HEK293T (cell line): ENCODE measurements around the gene CADPS2.

Source experiments
- CTCF ChIA-PET: fragments of 350-600 bp; formaldehyde crosslinking; extraction: SDS; loops from one replicate; lab custom pipeline; 2021; ENCODE audit warnings: antibody characterized with exemption, inconsistent platforms; lab: Yijun Ruan, JAX
- POLR2A ChIA-PET: fragments of 350-600 bp; formaldehyde crosslinking; extraction: SDS; loops from one replicate; lab custom pipeline; 2020; ENCODE audit warnings: antibody characterized with exemption, inconsistent platforms; lab: Yijun Ruan, JAX
- DNase-seq: peaks from one replicate; pipeline ENCODE4 v3.0.0; 2012; ENCODE audit warnings: mixed read lengths; ENCODE audit errors: extremely low spot score
- ARNT ChIP-seq: fragments of 450-650 bp; IDR thresholded peaks from 2 replicates; pipeline ENCODE4 v1.6.1; 2017; ENCODE audit warnings: mild to moderate bottlenecking
- CTBP1 ChIP-seq: fragments of 450-650 bp; IDR thresholded peaks from 2 replicates; pipeline ENCODE4 v1.6.1; 2016; ENCODE audit warnings: borderline replicate concordance
- ELF4 ChIP-seq: fragments of 450-650 bp; IDR thresholded peaks from 2 replicates; pipeline ENCODE4 v1.6.1; 2017; ENCODE audit warnings: antibody characterized with exemption
- FOXA1 ChIP-seq: fragments of 450-650 bp; IDR thresholded peaks from 2 replicates; pipeline ENCODE4 v1.6.1; 2016; ENCODE audit warnings: mild to moderate bottlenecking
- FOXK2 ChIP-seq: fragments of 450-650 bp; IDR thresholded peaks from 2 replicates; pipeline ENCODE4 v1.6.1; 2016; ENCODE audit warnings: mild to moderate bottlenecking
- FOXM1 ChIP-seq: fragments of 450-650 bp; IDR thresholded peaks from 2 replicates; pipeline ENCODE4 v1.6.1; 2017; ENCODE audit warnings: mild to moderate bottlenecking, borderline replicate concordance
- HDGF ChIP-seq: fragments of 450-650 bp; IDR thresholded peaks from 2 replicates; pipeline ENCODE4 v1.6.1; 2017; ENCODE audit warnings: antibody characterized with exemption, borderline replicate concordance
- L3MBTL2 ChIP-seq: fragments of 450-650 bp; conservative IDR thresholded peaks from 2 replicates; pipeline ENCODE4 v1.6.1; 2016; ENCODE audit warnings: mild to moderate bottlenecking
- LEF1 ChIP-seq: fragments of 450-650 bp; IDR thresholded peaks from 2 replicates; pipeline ENCODE4 v1.6.1; 2017; ENCODE audit warnings: mild to moderate bottlenecking, borderline replicate concordance
- NFRKB ChIP-seq: fragments of 450-650 bp; IDR thresholded peaks from 2 replicates; pipeline ENCODE4 v1.6.1; 2016; ENCODE audit warnings: mild to moderate bottlenecking, moderate library complexity
- PKNOX1 ChIP-seq: fragments of 450-650 bp; IDR thresholded peaks from 2 replicates; pipeline ENCODE4 v1.6.1; 2016
- SP1 ChIP-seq: fragments of 450-650 bp; IDR thresholded peaks from 2 replicates; pipeline ENCODE4 v1.6.1; 2017
- SUZ12 ChIP-seq: fragments of 450-650 bp; IDR thresholded peaks from 2 replicates; pipeline ENCODE4 v1.6.1; 2016; ENCODE audit warnings: mild to moderate bottlenecking
- TARDBP ChIP-seq: fragments of 450-650 bp; IDR thresholded peaks from 2 replicates; pipeline ENCODE4 v1.6.1; 2016
- ZNF384 ChIP-seq: fragments of 450-650 bp; IDR thresholded peaks from 2 replicates; pipeline ENCODE4 v1.6.1; 2016

The CADPS2 gene

GRCh38 chr7:122304319-122304975 is 581.8 kb downstream of the CADPS2 start, which contains the start of gene FEZF1:
TSS of gene FEZF1 (minus strand) at chr7:122304750. CDS start at chr7:122304437, 313 bp downstream.
- DNase-seq = no peak
- ChIA-PET POLR2A (no interaction called here), CTCF (no interaction called here)
- TF ChIP-seq LEF1 (no peak), ZNF384 (no peak), CTBP1 (no peak), ARNT (no peak), PKNOX1 (no peak), TARDBP (no peak), FOXK2 (no peak), SUZ12 (no peak), FOXA1 (no peak), HDGF (no peak), SP1 (no peak)

- no peak for DNase-seq
- CTCF ChIA-PET = no interaction called here
- POLR2A ChIA-PET = no interaction called here
- TF ChIP-seq NFRKB (no peak), PKNOX1 (no peak), FOXK2 (no peak)
Measured at GRCh38 chr7:122303531-122304318, 582.5 kb downstream of the CADPS2 start.

GRCh38 chr7:122302761-122303530 is 583.3 kb downstream of the CADPS2 start:
- no peak for DNase-seq
- POLR2A ChIA-PET = no interaction called here
- TF ChIP-seq ARNT (no peak), ELF4 (no peak), FOXK2 (no peak), SUZ12 (no peak), LEF1 (no peak), FOXM1 (no peak), SP1 (no peak), TARDBP (no peak), HDGF (no peak)
- CTCF ChIA-PET = no interaction called here

GRCh38 chr7:122301858-122302760 is 584.2 kb downstream of the CADPS2 start:
- TF ChIP-seq ZNF384 = no peak
- TF ChIP-seq FOXA1 = no peak
- TF ChIP-seq SUZ12 = no peak
- TF ChIP-seq NFRKB = no peak
- no peak for TF ChIP-seq FOXK2
- CTCF ChIA-PET = no interaction called here
- DNase-seq = no peak
- POLR2A ChIA-PET = no interaction called here

- POLR2A ChIA-PET = no interaction called here
- CTCF ChIA-PET = no interaction called here
- no peak for DNase-seq
- TF ChIP-seq NFRKB = no peak
- TF ChIP-seq L3MBTL2 = no peak
- no peak for TF ChIP-seq ELF4
Measured at GRCh38 chr7:122300956-122301833, 585.1 kb downstream of the CADPS2 start.

- no peak for DNase-seq
- POLR2A ChIA-PET = no interaction called here
- TF ChIP-seq NFRKB = no peak
- TF ChIP-seq LEF1 = no peak
- CTCF ChIA-PET = no interaction called here
Measured at GRCh38 chr7:122300211-122300932, 585.9 kb downstream of the CADPS2 start.
